RPMI7951 (cell line): ENCODE measurements around the gene SKA2. TPM values are rescaled to one million over a fixed set of nuclear protein-coding genes. Genes with fewer than 3 reads are reported as not detected.
A peak's percentile ranks its signal among the peaks of the same experiment; 100 is the strongest.
"Not testable (repeated sequence)": the region's sequence is repeated elsewhere in the genome, so short reads cannot be mapped to it uniquely, and the experiment has no call there.

Source experiments
- DNase-seq: peaks from one replicate; pipeline ENCODE4 v3.0.0-alpha.2; 2012; ENCODE audit warnings: low read depth
- total RNA-seq: library from RNA; depleted of rRNA; stranded (reverse); fragments of >200 nt; shearing (Covaris generic); gene quantifications from 2 replicates; pipeline ENCODE4 v1.2.3, GENCODE V29; 2014; rRNA removed

SKA2 gene, protein sequence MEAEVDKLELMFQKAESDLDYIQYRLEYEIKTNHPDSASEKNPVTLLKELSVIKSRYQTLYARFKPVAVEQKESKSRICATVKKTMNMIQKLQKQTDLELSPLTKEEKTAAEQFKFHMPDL
- 120 and 147 TPM in 2 replicates for total RNA-seq

DNA sequence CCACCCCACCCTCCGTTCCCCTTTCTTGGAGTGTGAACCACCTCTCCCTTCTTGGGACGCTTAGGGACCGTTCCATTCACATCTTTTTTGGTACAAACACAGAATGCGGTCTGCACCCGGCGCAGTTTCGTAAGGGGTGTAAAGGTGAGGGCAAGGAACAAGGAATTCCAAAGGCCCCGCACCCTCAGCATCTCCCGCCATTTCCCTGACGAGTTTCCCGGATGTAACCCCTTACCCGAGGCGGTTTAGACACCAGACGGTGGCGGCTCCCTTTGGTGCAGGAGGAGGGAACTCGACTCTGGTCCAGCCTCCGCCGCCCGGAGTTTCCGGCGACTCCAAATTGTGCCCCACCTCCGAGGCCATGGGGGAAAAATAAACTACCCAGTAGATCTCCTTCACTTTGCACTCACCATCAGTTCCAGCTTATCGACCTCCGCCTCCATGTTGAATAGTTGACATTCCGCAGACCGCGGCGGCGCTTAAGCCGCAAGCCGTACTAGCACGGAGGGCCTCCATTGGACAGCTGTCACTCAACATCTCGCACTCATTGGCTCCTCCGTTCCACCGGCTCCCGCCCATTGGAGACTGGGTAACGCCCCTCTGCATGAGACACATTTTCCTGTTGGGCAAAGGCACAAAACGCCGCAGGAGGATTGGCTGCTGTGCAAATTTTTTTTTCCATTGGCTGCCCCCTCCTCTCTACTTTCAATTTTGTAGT is at the start of gene SKA2:
Gene SKA2 (minus strand): TSS at position 466 of the 718 bp plus-strand sequence. CDS start 23 bp downstream, at position 443.
- DNase-seq = no peak

DNA sequence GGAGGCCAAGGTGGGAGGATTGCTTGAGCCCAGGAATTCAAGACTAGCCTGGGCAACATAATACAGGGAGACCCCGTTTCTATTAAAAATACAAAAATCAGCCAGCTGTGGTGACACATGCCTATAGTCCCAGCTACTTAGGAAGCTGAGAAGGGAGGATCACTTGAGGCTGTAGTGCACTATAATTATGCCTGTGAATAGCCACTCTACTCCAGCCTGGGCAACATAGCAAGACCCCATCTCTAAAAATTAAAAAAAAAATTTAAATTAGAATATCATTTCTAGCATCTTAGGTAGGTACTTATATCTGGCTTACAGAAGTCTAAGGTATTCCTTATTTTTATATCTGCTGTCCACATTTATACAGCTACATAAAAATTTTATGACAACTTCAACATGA is 47.3 kb upstream of the SKA2 start:
- no peak for DNase-seq

DNA sequence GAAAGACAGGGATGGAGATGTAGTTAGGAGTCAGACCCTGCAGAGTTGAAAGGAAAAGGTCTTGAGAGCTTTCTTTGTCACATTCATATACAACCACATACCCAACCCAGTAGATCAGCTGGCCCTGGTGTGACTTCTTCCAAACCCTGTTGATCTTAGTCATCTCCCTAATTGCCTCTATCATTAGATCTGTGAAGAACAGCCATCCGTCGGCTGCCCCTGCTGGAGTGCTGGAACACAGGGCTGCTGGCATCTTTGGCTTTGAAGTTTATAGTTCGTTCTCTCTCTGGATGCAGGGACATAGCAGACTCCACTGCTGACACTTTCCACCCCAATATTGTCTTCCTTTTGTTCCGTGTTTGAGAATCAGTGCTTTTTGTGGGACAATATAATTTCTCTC is 44.4 kb upstream of the SKA2 start:
- no peak for DNase-seq

DNA sequence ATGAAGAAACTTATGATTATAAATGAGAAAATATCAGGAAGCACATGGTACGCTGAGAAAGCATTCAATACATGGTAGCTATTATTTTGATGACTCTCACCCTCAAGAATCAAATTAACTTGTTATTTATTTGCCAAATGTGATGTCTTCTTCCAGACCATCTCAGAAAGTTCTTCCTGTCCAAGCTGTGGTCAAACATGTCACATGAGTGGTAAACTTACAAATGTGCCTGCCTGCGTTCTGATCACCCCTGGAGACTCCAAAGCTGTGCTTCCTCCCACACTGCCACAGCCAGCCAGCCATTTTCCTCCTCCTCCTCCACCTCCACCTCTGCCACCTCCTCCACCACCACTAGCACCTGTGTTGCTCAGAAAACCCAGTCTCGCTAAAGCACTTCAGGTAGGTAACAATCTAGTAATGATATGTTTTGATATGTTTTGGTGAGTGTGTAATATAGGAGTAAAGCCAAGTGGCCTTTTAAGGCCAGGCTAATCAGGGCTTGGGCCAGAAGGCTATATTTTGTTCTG is 38.4 kb upstream of the SKA2 start:
- DNase-seq = no peak

DNA sequence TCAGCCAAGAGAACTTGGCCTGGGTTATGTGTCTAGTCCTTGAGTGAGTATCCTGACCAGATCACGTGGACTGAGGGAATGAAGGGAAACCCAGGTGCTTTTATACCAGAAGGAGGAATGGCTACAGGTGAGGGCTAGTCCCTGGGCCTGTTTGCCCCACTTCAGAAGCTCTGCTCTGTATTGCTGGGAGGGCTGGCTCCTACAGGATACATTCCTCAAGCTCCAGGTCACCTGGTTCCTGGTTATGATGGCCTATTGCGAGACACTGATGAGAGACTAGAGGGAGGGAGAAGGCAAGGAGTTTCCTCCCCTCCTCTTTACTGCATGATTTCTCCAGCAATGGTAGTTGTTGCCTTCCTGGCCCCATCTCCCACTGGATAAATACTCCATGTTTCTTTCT is 35.8 kb upstream of the SKA2 start:
- DNase-seq = no peak

DNA sequence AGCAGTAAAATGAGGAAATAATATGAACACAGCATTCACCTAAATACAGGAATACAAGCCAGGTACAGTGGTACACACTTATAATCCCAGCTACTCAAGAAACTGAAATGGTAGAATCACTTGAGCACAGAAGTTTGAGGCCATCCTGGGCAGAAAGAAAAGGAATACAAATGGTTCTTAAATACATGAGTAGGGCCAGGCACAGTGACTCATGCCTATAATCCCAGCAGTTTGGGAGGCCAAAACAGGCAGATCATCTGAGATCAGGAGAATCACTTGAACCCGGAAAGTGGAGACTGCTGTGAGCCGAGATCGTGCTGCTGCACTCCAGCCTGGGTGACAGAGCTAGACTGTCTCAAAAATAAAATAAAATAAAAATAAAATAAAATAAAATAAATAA is 31.9 kb upstream of the SKA2 start:
- no peak for DNase-seq

DNA sequence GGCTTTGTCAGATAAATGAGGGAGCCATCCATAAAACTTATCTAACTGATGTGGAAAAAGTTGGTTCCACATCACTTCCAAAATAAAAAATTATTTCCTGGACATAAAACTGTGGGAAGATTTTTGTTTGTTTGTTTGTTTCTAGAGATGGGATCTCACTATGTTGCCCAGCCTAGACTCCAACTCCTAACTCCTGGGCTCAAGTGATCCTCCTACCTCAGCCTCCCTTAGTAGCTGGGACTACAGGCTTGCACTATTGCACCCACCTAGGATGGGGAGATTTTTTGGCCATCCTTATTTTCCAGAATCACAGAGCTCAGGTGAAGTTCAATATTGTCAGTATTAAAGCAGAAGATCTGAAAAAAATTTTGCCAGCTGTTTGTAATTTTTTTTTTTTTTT is 31.0 kb upstream of the SKA2 start:
- DNase-seq = no peak

DNA sequence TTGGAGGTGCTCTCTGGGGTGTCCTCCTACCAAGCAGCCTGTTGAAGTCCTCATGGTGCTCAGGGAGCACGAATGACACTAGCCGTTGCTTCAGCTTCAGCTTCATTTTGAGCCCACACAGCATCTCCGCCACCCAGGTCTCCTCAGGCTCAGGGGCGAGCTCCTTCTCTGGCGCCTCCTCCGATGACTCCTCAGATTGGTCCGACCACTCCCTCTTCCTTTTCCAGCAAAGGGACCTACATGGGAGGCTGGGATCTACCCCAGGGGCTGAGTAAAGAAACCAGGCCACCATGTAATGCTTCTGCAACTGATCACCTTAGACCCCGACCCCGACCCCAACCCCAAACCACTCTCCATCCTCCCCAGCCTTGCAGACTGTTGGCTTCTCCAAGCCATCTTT is 26.5 kb upstream of the SKA2 start:
- no peak for DNase-seq

DNA sequence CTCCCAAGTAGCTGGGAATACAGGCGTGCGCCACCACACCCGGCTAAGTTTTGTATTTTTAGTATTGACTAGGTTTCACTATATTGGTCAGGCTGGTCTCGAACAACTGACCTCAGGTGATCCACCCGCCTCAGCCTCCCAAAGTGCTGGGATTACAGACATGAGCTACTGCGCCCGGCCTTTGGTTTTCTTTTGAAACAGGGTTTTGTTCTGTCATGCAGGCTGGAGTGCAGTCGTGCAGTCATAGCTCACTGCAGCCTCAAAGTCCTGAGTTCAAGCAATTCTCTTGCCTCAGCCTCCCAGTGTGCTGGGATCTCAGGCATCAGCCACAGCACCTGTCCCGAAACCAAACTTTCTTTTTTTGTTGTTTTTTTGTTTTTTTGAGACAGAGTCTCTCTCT is 25.6 kb upstream of the SKA2 start:
- DNase-seq = no peak

DNA sequence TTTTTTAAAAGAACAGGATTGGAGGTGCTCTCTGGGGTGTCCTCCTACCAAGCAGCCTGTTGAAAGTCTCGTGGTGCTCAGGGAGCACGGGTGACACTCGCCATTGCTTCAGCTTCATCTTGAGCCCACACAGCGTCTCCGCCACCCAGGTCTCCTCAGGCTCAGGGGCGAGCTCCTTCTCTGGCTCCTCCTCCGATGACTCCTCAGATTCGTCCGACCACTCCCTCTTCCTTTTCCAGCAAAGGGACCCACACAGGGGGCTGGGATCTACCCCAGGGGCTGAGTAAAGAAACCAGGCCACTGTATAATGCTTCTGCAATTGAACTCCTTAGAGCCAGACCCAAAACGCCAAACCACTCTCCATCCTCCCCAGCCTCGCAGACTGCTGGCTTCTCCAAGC is 24.6 kb upstream of the SKA2 start:
- DNase-seq = not testable (repeated sequence)

DNA sequence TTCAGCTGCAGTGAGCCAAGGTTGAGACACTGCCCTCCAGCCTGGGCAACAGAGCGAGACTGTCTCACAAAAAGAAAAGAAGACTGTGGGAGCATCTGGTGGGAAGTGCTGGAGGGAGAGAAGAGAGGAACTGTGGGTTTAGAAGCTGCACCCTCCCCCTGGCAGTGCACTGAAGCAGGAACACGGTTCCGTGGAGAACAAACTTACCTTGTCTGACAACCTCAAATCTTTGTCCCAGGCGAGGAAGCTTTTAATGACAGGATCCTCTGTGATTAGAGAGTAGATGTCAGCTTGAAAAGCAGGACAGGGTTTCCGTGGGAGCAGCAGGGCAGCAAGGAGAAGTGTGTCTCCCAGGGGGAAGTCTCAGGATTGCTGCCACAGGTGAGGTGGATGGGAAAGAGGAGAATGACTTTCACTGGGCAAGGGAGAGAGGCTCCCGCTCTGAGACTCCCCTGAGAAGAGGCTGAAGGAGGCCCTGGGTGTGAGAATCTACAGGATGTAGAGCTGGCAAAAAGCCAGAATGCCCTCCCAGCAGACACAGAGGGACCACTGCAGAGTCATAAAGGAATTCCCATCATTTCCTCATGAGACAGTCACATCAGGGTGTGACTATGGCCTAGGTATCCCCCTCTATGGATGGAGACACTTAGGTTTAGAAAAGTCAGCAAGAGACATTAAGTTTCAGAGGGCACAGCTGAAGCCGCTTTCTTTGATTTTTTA is 23.4 kb upstream of the SKA2 start:
- no peak for DNase-seq

DNA sequence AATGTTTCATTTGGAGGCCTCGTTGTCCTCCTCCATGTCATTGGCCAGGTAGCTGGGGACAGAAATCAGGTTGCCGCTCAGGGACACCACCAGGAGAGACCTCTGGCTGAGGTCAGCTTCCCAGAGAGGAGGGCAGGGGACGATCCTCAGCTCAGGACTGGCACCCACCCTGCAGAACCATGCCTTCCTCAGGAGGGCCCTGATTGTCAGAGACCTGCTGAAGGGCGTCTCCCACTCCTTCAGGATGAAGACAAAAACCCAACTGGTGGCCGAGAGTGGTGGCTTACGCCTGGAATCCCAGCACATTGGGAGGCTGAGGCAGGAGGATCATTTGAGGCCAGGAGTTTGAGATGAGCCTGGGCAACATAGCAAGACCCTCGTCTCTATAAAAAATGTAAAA is 20.1 kb upstream of the SKA2 start:
- no peak for DNase-seq

DNA sequence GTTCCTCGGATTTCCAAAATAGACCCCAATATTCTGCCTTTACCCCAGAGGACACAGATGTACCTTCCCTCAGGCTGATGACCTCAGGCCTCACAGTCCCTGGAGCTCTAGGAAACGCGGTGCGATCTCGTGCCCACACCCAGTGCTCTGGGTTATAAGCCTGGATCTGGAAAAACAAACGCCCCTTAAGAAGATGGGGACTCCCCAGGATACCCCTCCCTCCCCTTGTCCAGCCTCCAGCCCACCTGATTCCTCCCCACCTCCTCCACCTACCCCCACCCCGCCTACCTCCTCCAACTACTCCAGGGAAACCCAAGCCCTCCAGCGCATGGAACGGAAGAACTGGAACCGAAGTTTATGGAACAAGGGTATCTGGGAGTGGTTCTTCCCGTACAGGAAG is 19.7 kb upstream of the SKA2 start:
- DNase-seq = no peak

DNA sequence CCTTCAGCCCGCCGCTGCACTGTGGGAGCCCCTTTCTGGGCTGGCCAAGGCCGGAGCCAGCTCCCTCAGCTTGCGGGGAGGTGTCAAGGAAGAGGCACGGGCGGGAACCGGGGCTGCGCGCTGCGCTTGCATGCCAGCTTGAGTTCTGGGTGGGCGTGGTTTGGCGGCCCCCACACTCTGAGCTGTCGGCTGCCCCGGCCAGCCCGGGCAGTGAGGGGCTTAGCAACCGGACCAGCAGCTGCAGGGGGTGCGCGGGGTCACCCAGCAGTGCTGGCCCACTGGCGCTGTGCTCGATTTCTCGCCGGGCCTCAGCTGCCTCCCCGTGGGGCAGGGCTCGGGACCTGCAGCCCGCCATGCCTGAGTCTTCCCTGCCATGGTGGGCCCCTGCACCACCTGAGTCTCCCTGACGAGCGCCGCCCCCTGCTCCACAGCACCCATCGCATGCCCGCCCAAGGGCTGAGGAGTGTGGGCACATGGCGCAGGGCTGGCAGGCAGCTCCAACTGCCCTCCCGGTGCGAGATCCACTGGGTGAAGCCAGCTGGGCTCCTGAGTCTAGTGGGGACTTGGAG is 17.5 kb upstream of the SKA2 start:
- DNase-seq = no peak

DNA sequence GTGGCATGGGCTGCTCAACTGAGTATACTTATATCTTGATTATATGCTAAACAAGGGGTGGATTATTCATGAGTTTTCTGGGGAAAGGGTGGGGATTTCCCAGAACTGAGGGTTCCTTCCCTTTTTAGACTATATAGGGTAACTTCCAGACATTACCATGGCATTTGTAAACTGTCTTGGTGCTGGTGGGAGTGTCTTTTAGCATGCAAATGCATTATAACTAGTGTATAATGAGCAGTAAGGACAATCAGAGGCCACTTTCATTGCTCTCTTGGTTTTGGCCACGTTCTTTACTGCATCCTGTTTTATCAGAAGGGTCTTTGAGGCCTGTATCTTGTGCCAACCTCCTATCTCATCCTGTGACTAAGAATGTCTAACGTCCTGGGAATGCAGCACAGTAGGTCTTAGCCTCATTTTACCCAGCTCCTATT is 12.6 kb upstream of the SKA2 start:
- peak; percentile 43 for DNase-seq

DNA sequence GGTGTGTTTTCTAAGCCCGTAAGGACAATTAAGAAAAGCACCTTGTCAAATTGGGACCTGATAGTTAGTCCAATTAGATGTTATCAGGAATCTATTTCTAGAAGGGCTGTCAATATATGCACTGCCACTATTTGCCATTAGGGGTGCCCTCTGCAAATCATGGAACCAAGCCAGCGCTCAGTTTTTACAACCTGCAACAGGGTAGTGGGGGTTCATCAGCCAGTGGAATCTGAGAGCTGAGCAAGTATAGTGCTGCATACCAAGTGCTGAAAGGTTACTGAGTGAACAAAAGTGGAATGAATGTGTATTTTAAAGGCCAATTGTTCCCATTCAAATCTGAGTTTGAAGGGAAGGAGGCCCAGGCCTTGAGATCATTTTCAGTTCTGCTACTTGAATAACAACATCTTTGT is 11.0 kb upstream of the SKA2 start:
- peak; percentile 39 for DNase-seq

DNA sequence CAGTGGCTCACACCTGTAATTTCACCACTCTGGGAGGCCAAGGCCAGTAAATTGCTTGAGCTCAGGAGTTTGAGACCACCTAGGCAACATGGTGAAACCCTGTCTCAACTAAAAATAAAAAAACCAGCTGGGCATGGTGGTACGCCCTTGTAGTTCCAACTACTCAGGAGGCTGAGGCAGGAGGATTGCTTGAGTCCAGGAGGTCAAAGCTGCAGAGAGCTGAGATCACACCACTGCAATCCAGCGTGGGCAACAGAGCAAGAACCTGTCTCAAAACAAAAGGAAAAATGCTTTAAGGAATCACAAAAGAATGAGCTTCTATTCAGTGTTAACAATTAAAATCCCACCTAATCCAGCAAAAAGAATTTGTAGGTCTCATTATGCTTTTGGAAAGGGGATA is 6.5 kb upstream of the SKA2 start:
- no peak for DNase-seq

DNA sequence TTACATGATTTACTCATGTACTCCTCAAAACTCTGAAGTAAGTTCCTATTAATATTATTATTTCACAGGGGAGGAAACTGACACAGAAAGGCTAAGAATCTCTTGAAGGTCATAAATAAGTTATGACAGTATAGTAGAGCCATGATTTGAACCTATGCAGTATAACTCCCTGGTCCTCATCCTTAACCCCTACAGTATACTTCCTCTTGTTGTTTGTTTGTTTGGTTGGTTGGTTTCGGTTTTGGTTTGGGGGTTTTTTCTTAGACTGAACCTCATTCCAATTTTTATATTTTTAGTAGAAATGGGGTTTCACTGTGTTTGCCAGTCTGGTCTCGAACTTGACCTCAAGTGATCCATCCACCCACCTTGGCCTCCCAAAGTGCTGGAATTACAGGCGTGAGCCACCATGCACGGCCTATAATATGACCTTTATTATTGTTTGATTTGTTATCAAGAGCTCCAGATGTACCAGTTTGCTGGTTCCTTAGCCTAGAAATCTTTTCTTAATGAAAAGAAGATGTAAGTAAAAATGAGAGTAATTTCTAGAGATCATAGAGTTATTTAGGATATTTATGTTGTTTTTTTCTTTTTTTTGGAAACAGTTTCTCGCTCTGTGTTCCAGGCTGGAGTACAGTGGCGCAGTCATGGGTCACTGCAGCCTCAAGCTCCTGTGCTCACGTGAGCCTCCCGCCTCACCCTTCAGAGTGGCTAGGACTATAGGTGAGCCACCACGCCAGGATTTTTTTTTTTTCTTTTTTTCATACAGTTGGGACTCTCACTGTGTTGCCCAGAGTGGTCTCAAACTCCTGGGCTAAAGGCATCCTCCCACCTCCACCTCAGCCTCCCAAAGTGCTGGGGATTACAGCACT is 5.4 kb upstream of the SKA2 start:
- peak; percentile 8 for DNase-seq

DNA sequence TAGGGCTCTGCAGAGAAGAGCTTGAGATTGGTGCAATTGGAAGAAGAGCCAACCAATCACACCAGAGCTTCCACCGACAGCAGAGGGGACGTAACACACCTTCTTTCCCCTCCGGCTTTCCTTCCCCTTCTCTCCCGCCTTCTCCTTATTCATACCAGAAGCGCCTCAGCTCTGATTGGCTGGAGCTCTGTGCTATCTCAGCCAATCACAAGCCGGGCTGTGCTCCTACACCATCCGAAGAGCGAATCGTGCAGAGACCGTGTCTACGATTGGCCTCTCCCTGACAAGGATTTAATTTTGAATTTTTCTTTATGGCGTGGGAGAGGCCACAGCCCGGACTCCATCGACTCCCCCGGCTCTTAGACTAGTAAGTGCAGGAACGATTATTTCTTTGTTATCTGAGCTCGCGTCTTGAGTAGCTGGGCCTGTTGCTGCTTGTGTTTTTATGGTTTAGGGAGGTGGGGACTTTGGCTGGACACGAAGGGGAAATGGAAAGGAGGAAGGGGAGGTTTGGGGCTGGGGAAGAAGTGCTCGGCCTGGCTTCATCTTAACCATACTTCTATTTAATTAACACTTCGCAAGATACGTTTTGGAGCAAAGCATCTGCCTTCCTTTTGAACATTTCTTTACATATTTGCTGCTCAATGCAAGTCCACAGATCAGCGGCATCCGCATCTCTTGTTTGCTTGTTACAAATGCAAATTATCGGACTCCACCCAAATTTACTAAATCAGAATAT is 622 bp upstream of the SKA2 start, which contains the start of gene PRR11:
Gene PRR11 (plus strand): TSS at position 308 of the 739 bp plus-strand sequence. CDS start 14,007 bp downstream, outside the sequence.
- DNase-seq = peak; percentile 100

DNA sequence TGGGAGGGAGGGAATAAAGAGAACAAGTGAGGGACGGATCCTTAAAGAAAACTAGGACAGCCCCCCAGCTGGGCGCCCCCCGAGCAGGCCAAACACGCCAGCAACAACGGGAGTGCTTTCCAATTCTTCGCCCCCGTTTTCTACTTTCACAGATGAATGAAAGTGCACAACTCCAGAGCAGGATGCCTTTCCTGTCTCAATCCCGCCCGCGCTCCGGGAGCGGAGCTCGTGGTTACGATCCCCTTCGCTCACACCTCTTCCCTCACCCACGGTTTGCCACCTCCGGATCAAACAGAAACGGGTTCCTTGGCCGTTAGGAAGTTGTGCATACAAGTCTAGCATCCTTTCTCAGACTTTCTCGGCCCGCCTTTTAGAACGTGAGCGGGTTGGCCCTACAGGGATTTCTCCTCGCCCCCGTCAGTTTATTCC is 680 bp downstream of the SKA2 start:
- peak; percentile 60 for DNase-seq

DNA sequence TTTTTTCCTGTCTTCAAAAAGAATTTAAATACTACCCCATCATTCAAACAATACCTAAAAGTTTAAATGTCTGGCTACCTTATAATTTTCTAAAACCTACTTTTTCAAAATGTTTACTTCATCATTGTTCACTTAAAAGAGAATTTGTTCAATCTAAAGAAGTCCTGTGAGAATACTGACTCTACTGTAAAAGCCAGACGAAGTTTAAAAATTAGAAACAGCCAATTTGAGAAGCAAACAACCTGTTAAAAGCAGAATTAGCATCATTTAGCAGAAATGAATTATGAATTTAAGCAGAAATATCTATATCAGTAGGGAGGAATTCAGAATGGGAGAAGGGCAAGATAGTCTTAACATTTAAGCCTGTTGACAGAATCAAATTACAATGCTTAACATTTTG is 2.1 kb downstream of the SKA2 start:
- DNase-seq = no peak
